SK-N-MC (cell line): ENCODE results near the gene ARHGAP22.

Experiments used
- EZH2 ChIP-seq: fragments of 200-600 bp; sonication (generic); IDR thresholded peaks from one replicate; pipeline ENCODE4 v1.6.1; 2017; ENCODE audit warnings: antibody characterized with exemption
- FOXP2 ChIP-seq: optimal IDR thresholded peaks from 2 replicates; pipeline ENCODE3; 2011; ENCODE audit warnings: mild to moderate bottlenecking, moderate library complexity; ENCODE audit not compliant: insufficient read depth; ENCODE audit errors: extremely low read length, control extremely low read depth
- POLR2AphosphoS5 ChIP-seq: IDR thresholded peaks from 2 replicates; pipeline ENCODE4 v1.6.1; 2012; ENCODE audit warnings: mild to moderate bottlenecking, low read depth, low read length, borderline replicate concordance

GRCh38 chr10:48416584-48417232 lies 188.2 kb downstream of the ARHGAP22 start:
- TF ChIP-seq EZH2 (no peak), POLR2AphosphoS5 (no peak), FOXP2 (no peak)
